ENCODE results near the gene TMBIM4.
"Not testable (repeated sequence)": the region's sequence is repeated elsewhere in the genome, so short reads cannot be mapped to it uniquely, and the experiment has no call there.

Gene TMBIM4

DNA sequence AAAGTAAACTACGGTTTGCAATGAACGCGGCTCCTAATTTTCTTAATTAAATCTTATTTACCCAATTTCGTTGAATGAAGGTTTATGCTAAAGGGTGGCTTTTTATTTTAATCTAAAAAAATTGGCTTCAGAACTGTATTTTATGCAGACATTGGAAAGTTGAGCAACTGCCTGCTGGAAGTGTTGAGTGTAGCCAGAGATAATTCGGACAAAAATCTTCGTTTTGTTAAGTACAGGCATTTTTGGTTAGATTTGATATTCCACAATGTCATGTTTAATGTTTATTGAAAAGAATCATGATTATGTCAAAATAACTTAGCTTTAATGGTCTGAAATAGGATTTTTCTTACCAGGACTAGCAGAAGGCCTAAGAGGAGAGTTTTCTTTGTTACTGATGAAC is 20.1 kb upstream of the TMBIM4 start:
- TF ChIP-seq, protein P1, sequence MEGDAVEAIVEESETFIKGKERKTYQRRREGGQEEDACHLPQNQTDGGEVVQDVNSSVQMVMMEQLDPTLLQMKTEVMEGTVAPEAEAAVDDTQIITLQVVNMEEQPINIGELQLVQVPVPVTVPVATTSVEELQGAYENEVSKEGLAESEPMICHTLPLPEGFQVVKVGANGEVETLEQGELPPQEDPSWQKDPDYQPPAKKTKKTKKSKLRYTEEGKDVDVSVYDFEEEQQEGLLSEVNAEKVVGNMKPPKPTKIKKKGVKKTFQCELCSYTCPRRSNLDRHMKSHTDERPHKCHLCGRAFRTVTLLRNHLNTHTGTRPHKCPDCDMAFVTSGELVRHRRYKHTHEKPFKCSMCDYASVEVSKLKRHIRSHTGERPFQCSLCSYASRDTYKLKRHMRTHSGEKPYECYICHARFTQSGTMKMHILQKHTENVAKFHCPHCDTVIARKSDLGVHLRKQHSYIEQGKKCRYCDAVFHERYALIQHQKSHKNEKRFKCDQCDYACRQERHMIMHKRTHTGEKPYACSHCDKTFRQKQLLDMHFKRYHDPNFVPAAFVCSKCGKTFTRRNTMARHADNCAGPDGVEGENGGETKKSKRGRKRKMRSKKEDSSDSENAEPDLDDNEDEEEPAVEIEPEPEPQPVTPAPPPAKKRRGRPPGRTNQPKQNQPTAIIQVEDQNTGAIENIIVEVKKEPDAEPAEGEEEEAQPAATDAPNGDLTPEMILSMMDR (conservative IDR thresholded peaks at IDR 0.05) = no peak
- TF ChIP-seq ZFX (IDR thresholded peaks at IDR 0.05) = no peak

DNA sequence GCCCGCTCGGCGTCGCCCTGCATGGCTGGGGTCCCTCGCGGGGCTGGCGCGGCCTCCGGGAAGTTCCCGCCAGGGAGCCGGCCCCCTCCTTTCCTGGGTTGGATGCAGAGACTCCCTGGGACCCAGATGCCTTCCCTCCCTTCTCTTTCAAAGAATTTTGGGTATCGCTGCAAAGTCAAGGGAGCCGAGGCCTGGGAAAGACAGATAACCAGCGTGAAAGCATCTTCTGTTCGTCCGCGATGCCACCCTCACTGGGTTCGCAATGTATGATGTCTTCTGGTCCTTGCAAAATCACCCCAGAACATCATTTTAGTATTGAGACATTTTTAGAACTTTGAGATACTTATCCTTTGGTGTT is 19.7 kb upstream of the TMBIM4 start:
- H3K27ac ChIP-seq = no peak overlapping the region
- TF ChIP-seq, protein P1 (conservative IDR thresholded peaks at IDR 0.05) = no peak
- TF ChIP-seq ZFX (IDR thresholded peaks at IDR 0.05) = no peak

More for the DNA sequence above, 20.1 kb upstream of the TMBIM4 start:
- no peak overlapping the region for H3K27ac ChIP-seq

DNA sequence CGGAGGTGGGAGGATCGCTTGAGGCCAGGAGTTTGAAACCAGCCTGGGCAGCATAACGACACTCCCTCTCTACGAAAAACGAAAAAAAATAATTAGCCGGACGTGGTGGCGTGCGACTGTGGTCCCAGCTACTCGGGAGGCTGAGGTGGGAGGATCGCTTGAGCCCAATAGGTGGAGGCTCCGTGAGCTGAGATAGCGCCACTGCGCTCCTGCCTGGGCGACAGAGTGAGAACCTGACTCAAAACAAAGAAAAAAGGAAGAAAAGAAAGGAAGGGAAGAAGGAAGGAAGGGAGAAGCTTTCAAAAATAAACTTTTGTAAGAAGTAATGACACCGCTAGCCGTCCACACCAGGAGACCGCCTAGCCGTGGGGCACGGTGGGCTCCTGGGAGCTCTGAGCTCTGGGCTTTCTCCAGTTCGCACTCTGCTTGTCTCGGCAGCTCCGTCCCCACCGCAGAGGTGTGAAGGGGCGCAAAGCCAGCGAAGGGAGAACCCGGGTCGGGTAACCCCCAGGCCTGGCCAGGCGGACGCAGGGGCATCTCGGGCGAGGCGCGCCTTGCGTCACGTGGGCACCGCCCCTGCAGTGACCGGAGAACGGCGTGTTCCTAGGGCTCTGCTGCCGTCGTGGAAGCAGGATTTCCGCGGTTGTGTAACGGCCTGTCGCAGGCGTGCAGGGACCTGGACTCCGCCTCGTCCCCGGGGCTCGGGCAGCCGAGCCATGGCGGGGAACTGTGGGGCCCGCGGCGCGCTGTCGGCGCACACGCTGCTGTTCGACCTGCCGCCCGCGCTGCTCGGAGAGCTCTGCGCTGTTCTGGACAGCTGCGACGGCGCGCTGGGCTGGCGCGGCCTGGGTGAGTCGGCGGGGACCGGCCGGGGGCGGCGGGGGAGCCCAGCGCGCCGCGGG is 19.0 kb upstream of the TMBIM4 start, which contains the start of gene IRAK3:
Gene IRAK3, plus strand, starts transcription at position 631 of the 902 bp plus-strand sequence. Its CDS starts 86 bp downstream, at position 717.
- TF ChIP-seq ZFX (IDR thresholded peaks at IDR 0.05) = no peak
- TF ChIP-seq, protein P1 (conservative IDR thresholded peaks at IDR 0.05) = no peak
- H3K27ac ChIP-seq = no peak within 1 kb of the TSS

DNA sequence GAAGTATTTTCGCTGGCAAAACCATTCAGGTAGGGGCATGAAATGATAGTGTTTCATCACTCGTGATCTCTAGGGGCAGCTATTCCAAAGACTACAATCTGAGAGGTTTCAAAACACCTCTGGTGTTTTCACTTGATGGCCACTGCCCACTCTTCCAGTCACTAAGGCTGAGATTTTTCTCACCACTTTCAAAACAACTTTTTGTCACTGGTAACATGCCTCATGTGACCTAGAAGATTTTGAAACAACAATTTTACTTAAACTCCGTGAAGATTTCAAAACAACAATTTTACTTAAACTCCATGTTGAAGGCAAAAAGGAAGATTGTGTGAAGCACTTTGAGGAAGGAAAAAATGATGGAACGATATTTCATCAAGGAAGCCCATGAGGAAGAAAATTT is 18.0 kb upstream of the TMBIM4 start:
- TF ChIP-seq, protein P1 (conservative IDR thresholded peaks at IDR 0.05) = no peak
- TF ChIP-seq ZFX (IDR thresholded peaks at IDR 0.05) = no peak
- no peak overlapping the region for H3K27ac ChIP-seq

DNA sequence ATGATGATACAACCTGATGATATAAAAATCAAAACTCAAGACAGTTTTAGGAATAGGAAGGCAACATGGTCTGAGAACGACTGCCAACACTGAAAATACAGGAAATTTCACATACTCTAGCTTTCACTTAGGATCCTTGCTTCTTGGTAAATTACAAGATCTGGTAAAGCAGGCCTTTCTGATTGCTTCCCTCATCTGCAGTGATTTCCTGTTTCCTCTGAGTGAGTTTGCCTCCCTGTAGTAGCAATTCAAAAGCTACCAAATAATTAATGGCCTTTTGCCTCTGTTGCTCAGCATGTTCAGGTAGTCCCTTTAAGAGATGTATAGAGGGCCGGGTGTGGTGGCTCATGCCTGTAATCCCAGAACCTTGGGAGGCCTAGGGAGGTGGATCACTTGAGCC is 17.2 kb upstream of the TMBIM4 start:
- no peak overlapping the region for H3K27ac ChIP-seq

DNA sequence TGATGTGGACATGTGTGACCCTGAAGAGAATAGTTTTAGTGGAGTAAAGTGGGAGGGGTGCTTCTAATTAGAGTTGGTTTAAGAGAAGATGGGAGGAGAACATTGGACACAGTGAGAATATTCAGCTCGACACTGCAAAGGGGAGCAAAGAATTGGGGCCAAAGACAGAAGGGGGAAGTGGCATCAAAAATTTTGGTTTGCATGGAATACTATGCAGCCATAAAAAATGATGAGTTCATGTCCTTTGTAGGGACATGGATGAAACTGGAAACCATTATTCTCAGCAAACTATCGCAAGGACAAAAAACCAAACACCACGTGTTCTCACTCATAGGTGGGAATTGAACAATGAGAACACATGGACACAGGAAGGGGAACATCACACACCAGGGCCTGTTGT is 15.0 kb upstream of the TMBIM4 start:
- not testable (repeated sequence) for H3K27ac ChIP-seq

More for the DNA sequence above, 17.2 kb upstream of the TMBIM4 start:
- TF ChIP-seq, protein P1 (conservative IDR thresholded peaks at IDR 0.05) = no peak
- TF ChIP-seq ZFX (IDR thresholded peaks at IDR 0.05) = no peak

DNA sequence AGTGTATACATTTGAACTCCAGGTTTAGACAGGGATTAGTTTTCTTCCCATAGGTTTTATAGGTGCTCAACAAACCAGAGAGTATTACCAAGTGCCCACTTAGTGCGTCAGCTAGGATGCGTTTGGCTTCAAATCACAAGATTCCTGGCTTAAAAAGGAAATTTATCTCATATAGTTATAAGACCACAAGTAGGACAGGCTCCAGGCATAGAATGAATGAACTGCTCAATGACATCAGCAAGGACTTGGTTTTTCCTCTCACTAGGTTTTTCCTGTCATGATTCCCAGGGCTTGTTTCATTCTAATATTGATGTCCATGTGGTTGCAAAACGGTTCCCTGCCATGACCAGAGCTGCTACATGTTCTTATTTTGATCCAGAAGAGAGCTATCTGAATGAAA is 13.2 kb upstream of the TMBIM4 start:
- H3K27ac ChIP-seq = no peak overlapping the region
- TF ChIP-seq, protein P1 (conservative IDR thresholded peaks at IDR 0.05) = no peak
- no peak for TF ChIP-seq ZFX (IDR thresholded peaks at IDR 0.05)

All from C4-2B (cell line).